ENCODE measurements around the gene ICAM2.

ICAM2 gene

DNA sequence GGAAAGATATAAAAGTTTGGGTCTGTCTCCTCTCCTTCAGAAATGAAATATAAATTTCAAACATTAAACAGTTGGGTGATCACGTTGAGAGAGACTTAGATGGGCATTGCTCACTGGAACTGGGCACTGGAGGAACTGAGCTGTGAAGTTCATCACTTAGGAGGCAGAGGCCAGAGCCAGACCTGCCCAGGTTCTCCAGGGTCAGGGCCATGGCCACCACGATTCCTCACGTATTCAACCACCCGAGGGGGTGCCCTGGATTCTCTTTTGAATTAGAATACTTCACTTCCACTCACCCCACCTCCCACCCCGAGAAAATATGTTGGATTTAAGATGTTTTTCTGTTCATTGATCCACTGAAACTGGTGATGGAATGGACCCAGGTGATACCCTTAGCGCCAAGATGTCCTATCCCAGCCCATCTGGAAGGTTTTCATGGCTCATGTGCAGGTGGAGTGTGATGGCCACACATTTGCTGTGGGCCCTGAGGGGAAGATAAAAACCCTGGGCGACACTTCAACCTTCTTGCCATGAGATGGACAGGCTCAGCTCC is 16.1 kb downstream of the ICAM2 start:
- no peak overlapping the region for H3K27ac ChIP-seq (ENCODE audit: low read length)
- TF ChIP-seq EZH2 (optimal IDR thresholded peaks at IDR 0.05; ENCODE audit: low read depth, low read length) (no peak), EZH2phosphoT487 (IDR thresholded peaks at IDR 0.05; ENCODE audit: low read length) (no peak)
- TF ChIP-seq, protein P1, sequence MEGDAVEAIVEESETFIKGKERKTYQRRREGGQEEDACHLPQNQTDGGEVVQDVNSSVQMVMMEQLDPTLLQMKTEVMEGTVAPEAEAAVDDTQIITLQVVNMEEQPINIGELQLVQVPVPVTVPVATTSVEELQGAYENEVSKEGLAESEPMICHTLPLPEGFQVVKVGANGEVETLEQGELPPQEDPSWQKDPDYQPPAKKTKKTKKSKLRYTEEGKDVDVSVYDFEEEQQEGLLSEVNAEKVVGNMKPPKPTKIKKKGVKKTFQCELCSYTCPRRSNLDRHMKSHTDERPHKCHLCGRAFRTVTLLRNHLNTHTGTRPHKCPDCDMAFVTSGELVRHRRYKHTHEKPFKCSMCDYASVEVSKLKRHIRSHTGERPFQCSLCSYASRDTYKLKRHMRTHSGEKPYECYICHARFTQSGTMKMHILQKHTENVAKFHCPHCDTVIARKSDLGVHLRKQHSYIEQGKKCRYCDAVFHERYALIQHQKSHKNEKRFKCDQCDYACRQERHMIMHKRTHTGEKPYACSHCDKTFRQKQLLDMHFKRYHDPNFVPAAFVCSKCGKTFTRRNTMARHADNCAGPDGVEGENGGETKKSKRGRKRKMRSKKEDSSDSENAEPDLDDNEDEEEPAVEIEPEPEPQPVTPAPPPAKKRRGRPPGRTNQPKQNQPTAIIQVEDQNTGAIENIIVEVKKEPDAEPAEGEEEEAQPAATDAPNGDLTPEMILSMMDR (IDR thresholded peaks at IDR 0.05; ENCODE audit: low read length), result no peak
- H3K79me2 ChIP-seq (ENCODE audit: low read length), result 0 out of 2 replicates have a peak, but pooled peaks cover 7% of the 10 kb centered on the region
- H3K9me3 ChIP-seq (replicated peaks; ENCODE audit: insufficient read depth, low read length), result no peaks in the 10 kb centered on the region
- no peaks in the 10 kb centered on the region for H3K4me1 ChIP-seq (ENCODE audit: low read length)
- H3K36me3 ChIP-seq (replicated peaks; ENCODE audit: insufficient read depth, low read length), result no peaks in the 10 kb centered on the region
- H3K4me3 ChIP-seq (ENCODE audit: low read length), result no peak overlapping the region
- no peaks in the 10 kb centered on the region for H3F3A ChIP-seq (ENCODE audit: insufficient read depth, low read length)
- no peak overlapping the region for H2AFZ ChIP-seq (ENCODE audit: low read length)
- no peak overlapping the region for H3K4me2 ChIP-seq (ENCODE audit: low read depth, low read length)
- no peak overlapping the region for H3K9ac ChIP-seq (ENCODE audit: low read length)
- no peaks in the 10 kb centered on the region for H3K27me3 ChIP-seq (replicated peaks; ENCODE audit: insufficient read depth, low read length)
- no peak for DNase-seq
- H3K9me2 ChIP-seq (replicated peaks; ENCODE audit: insufficient read depth, low read length), result no peaks in the 10 kb centered on the region
- no peaks in the 10 kb centered on the region for H4K20me1 ChIP-seq (ENCODE audit: insufficient read depth, low read length)

DNA sequence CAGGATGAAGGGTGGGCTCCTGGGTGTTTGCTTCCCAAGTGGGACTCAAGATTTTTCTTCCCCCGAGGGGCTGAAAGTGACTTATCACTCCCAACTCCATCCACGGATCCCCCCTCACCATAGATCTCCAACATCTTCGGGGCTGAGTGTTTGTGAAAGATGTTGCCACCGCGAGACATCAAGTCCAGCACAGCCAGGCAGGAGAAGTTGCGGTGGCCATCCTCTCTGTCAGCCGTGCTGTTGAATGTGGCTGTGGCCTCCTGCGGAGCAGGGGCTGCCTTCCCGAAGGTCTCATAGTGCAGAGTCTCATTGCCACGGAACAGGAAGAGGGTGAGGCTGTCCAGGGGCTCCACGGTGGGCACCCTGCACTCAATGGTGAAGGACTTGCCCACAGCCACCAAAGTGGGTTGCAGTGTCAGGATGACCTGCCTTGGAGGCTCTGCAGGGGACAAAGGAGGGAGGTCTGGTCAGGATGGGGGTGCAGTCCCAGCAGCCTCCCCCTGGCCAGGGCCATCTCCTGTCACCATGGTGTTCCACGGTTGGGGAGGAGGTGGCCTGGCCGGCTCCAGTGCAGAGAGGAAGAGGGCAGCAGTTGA is 16.8 kb downstream of the ICAM2 start:
- no peak overlapping the region for H3K27ac ChIP-seq (ENCODE audit: low read length)

DNA sequence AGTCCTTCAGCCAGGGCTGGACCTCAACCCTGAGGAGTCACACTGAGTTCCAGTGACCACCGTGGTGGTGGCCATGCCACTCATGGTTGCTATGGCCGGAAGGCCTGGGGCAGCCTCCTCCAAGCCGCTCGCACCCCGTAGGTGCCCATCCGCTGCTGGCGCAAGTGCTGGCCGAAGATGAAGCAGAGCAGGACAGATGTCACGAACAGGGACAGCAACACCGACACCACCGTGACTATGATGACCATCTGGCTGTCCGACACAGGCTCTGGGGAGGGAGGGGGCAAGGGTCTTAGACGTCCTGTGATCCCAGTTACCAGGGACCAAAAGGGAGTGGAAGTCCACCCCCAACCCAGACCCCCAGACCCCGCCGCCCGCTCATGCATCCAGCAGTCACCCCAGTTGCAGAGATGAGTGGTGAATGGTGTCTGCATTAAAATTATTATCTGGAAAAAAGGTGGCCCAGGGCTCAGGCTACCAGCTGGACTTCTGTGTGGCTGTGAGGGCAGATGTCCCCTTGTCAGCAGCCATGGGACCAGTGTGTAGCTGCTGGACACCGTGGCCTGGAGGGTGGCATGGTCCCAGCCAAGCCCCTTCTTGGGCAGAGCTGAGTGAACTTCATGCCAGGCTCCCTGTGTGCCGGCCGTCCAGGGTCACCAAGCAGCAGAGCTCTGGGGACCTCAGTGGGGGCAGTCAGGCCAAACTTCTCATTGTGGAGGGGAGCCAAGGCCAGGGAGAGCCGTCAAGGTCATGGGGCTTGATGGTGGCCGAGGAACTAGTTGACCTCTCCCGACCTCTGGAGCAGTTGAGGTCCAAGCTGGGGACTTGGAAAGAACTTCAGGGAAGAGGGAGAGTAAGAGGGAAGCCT is 17.5 kb downstream of the ICAM2 start:
- no peak overlapping the region for H3K4me3 ChIP-seq (ENCODE audit: low read length)
- H3K9me3 ChIP-seq (replicated peaks; ENCODE audit: insufficient read depth, low read length), result no peaks in the 10 kb centered on the region
- no peak overlapping the region for H3K9ac ChIP-seq (ENCODE audit: low read length)
- no peaks in the 10 kb centered on the region for H3K79me2 ChIP-seq (ENCODE audit: low read length)
- H3K27me3 ChIP-seq (replicated peaks; ENCODE audit: insufficient read depth, low read length), result no peaks in the 10 kb centered on the region
- no peak for TF ChIP-seq EZH2phosphoT487 (IDR thresholded peaks at IDR 0.05; ENCODE audit: low read length)
- no peaks in the 10 kb centered on the region for H3K36me3 ChIP-seq (replicated peaks; ENCODE audit: insufficient read depth, low read length)
- no peak overlapping the region for H3K4me2 ChIP-seq (ENCODE audit: low read depth, low read length)
- H3K9me2 ChIP-seq (replicated peaks; ENCODE audit: insufficient read depth, low read length), result no peaks in the 10 kb centered on the region
- H2AFZ ChIP-seq (ENCODE audit: low read length), result no peak overlapping the region
- H4K20me1 ChIP-seq (ENCODE audit: insufficient read depth, low read length), result no peaks in the 10 kb centered on the region
- H3F3A ChIP-seq (ENCODE audit: insufficient read depth, low read length), result no peaks in the 10 kb centered on the region
- no peak overlapping the region for H3K27ac ChIP-seq (ENCODE audit: low read length)
- no peaks in the 10 kb centered on the region for H3K4me1 ChIP-seq (ENCODE audit: low read length)
- DNase-seq, result no peak

More for the DNA sequence above, 16.8 kb downstream of the ICAM2 start:
- H3K9me3 ChIP-seq (replicated peaks; ENCODE audit: insufficient read depth, low read length), result no peaks in the 10 kb centered on the region
- no peaks in the 10 kb centered on the region for H3K27me3 ChIP-seq (replicated peaks; ENCODE audit: insufficient read depth, low read length)
- TF ChIP-seq, protein P1 (IDR thresholded peaks at IDR 0.05; ENCODE audit: low read length), result no peak
- no peak for TF ChIP-seq EZH2 (optimal IDR thresholded peaks at IDR 0.05; ENCODE audit: low read depth, low read length)
- H3K36me3 ChIP-seq (replicated peaks; ENCODE audit: insufficient read depth, low read length), result no peaks in the 10 kb centered on the region
- H3F3A ChIP-seq (ENCODE audit: insufficient read depth, low read length), result no peaks in the 10 kb centered on the region
- no peak overlapping the region for H3K9ac ChIP-seq (ENCODE audit: low read length)
- no peaks in the 10 kb centered on the region for H3K9me2 ChIP-seq (replicated peaks; ENCODE audit: insufficient read depth, low read length)
- H2AFZ ChIP-seq (ENCODE audit: low read length), result no peak overlapping the region
- no peaks in the 10 kb centered on the region for H3K4me1 ChIP-seq (ENCODE audit: low read length)
- 0 out of 2 replicates have a peak, but pooled peaks cover 2% of the 10 kb centered on the region for H3K79me2 ChIP-seq (ENCODE audit: low read length)
- no peak for DNase-seq
- H3K4me3 ChIP-seq (ENCODE audit: low read length), result no peak overlapping the region
- no peaks in the 10 kb centered on the region for H4K20me1 ChIP-seq (ENCODE audit: insufficient read depth, low read length)
- H3K4me2 ChIP-seq (ENCODE audit: low read depth, low read length), result no peak overlapping the region
